Activated naive CD8-positive, alpha-beta T cell (primary cell): ENCODE results near the gene HSPB8.

Experiments used
- H3K27ac Mint-ChIP-seq: one replicate; pipeline ENCODE4 v1.8.0; 2021; ENCODE audit warnings: mixed read lengths
- H3K27me3 Mint-ChIP-seq: one replicate; pipeline ENCODE4 v1.8.0; 2021; ENCODE audit warnings: mixed read lengths
- H3K36me3 Mint-ChIP-seq: one replicate; pipeline ENCODE4 v1.8.0; 2021; ENCODE audit warnings: mixed read lengths
- H3K4me1 Mint-ChIP-seq: one replicate; pipeline ENCODE4 v1.8.0; 2021; ENCODE audit warnings: low read depth, mixed read lengths
- H3K4me3 Mint-ChIP-seq: one replicate; pipeline ENCODE4 v1.8.0; 2021; ENCODE audit warnings: mild to moderate bottlenecking, mixed read lengths
- H3K9me3 Mint-ChIP-seq: one replicate; pipeline ENCODE4 v1.8.0; 2021; ENCODE audit warnings: low read depth, mixed read lengths

Gene HSPB8

DNA sequence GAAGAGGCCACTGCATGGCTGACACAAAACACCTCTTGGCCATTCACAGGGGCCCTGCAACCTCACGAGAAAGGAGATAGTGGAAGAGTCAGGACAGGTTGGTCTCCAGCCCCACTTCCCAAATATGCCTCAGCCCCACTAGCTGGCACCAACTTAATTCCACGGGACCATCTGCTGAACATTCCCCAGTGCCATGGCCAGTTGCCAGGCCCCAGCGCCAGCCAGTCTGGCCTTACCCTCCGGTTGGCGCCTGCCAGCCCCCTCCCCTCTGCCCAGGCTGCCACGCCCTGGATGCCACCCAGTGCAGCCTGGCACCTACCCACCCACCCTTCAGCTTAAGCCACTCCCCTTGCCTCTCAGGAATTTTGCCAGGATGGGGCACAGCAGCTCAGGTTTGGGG lies 21.2 kb upstream of the HSPB8 start:
- Mint-ChIP-seq H3K36me3 (no peaks in the 10 kb centered on the region), H3K27ac (no peak overlapping the region), H3K9me3 (no peaks in the 10 kb centered on the region), H3K4me1 (no peaks in the 10 kb centered on the region), H3K27me3 (peaks cover 14% of the 10 kb centered on the region), H3K4me3 (no peak overlapping the region)

- Mint-ChIP-seq H3K36me3 (no peaks in the 10 kb centered on the region), H3K4me3 (no peak overlapping the region), H3K4me1 (no peaks in the 10 kb centered on the region), H3K9me3 (no peaks in the 10 kb centered on the region), H3K27ac (no peak overlapping the region), H3K27me3 (peaks cover 9% of the 10 kb centered on the region)
Observed at GRCh38 chr12:119157978-119158377, 20.8 kb upstream of the HSPB8 start.

- H3K4me1 Mint-ChIP-seq, result no peaks in the 10 kb centered on the region
- H3K4me3 Mint-ChIP-seq, result no peak overlapping the region
- peaks cover 7% of the 10 kb centered on the region for H3K27me3 Mint-ChIP-seq
- H3K27ac Mint-ChIP-seq, result no peak overlapping the region
- H3K36me3 Mint-ChIP-seq, result no peaks in the 10 kb centered on the region
- H3K9me3 Mint-ChIP-seq, result no peaks in the 10 kb centered on the region
Observed at GRCh38 chr12:119158402-119158801, 20.3 kb upstream of the HSPB8 start.

DNA sequence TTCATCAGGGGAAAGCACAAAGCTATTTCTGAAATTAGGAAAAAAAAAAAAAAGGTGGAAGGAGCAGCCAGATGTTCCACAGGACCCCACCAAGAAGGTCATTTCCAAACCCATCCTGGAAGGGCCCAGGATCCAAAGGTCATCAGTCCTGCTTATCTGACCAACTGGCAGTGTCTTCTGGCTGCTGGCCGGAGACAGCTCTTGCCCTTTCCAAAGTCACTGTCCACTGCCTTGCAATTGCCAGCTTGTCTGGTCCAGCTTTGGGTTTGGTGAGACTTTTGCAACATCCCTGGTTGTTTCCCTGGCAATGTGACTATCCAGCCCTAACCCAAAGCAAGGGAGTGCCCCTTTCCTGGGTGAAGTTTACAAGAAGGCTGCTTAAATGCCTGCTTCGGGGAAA lies 18.9 kb upstream of the HSPB8 start:
- Mint-ChIP-seq H3K27ac (no peak overlapping the region), H3K9me3 (no peaks in the 10 kb centered on the region), H3K4me1 (no peaks in the 10 kb centered on the region), H3K36me3 (no peaks in the 10 kb centered on the region), H3K4me3 (no peak overlapping the region), H3K27me3 (peaks cover 2% of the 10 kb centered on the region)

DNA sequence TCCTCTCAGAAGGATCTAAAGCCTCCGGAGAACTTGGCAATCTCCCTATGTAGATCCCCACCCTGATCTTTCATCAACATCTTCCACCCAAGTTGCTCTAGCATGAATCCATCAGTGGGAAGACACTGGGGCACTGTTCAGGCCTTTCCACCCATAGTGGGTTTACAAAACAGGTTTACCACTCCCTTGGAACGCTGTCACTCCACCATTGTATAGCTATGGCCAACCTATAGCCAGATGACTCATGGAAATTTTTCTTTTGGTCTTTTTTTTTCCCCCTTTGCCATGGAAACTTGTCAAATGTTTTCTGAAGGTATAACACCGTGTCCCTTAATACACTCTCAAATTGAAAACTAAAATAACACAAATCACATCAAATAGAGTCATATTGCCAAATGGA lies 10.8 kb upstream of the HSPB8 start:
- H3K36me3 Mint-ChIP-seq, result no peaks in the 10 kb centered on the region
- H3K4me1 Mint-ChIP-seq, result no peaks in the 10 kb centered on the region
- H3K27me3 Mint-ChIP-seq, result no peaks in the 10 kb centered on the region
- no peak overlapping the region for H3K4me3 Mint-ChIP-seq
- H3K9me3 Mint-ChIP-seq, result no peaks in the 10 kb centered on the region
- no peak overlapping the region for H3K27ac Mint-ChIP-seq

GRCh38 chr12:119168721-119169120 lies 10.0 kb upstream of the HSPB8 start:
- Mint-ChIP-seq H3K4me3 (no peak overlapping the region), H3K36me3 (no peaks in the 10 kb centered on the region), H3K4me1 (no peaks in the 10 kb centered on the region), H3K27me3 (no peaks in the 10 kb centered on the region), H3K27ac (no peak overlapping the region), H3K9me3 (no peaks in the 10 kb centered on the region)

- Mint-ChIP-seq H3K27me3 (no peaks in the 10 kb centered on the region), H3K4me1 (no peaks in the 10 kb centered on the region), H3K27ac (no peak overlapping the region), H3K9me3 (no peaks in the 10 kb centered on the region), H3K36me3 (no peaks in the 10 kb centered on the region), H3K4me3 (no peak overlapping the region)
Observed at GRCh38 chr12:119169150-119169549, 9.6 kb upstream of the HSPB8 start.

DNA sequence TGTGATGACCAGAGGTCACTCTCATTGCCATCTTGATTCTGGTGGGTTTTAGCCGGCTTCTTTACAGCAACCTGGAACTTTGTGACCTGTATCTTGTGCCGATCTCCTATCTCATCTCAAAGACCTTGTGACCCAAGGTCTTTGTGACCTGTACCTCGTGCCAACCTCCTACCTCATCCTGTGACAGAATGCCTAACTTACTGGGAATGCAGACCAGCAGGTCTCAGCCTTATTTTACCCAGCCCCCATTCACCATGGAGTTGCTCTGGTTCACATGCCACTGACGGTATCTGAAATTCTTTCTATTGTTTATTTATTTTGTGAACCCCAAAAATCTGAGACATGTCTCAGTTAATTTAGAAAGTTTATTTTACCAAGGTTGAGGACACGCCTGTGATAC lies 7.4 kb upstream of the HSPB8 start:
- no peaks in the 10 kb centered on the region for H3K9me3 Mint-ChIP-seq
- no peak overlapping the region for H3K27ac Mint-ChIP-seq
- H3K27me3 Mint-ChIP-seq, result no peaks in the 10 kb centered on the region
- no peaks in the 10 kb centered on the region for H3K36me3 Mint-ChIP-seq
- H3K4me1 Mint-ChIP-seq, result no peaks in the 10 kb centered on the region
- no peak overlapping the region for H3K4me3 Mint-ChIP-seq

DNA sequence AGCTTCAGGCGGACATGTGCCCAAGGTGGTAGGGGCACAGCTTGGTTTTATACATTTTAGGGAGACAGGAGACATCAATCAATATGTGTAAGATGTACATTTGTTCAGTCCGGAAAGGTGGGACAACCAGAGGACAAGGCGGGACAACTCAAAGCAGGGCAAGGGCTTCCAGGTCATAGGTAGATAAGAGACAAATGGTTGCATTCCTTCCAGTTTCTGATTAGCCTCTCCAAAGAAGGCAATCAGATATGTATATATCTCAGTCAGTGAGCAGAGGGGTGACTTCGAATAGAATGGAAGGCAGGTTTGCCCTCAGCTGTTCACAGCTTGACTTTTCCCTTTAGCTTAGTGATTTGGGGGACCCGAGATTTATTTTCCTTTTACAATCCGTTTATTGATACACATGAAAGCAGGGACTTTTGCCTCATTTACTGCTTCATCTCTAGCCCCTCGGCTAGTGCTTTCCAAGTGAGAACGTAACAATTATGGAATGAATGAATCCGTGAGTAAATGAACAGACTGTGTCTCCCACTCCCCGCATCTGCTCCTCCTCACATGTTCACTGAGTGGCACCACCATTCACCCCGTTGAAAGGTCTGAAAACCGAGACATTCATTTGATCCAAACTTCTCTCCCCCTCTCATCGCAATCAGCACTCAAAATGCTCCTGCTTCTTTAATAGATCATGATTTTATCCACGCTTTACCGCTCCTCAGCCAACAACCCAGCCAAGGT lies 6.9 kb upstream of the HSPB8 start:
- H3K4me1 Mint-ChIP-seq, result no peaks in the 10 kb centered on the region
- H3K9me3 Mint-ChIP-seq, result no peaks in the 10 kb centered on the region
- H3K27me3 Mint-ChIP-seq, result no peaks in the 10 kb centered on the region
- H3K27ac Mint-ChIP-seq, result no peak overlapping the region
- no peaks in the 10 kb centered on the region for H3K36me3 Mint-ChIP-seq
- no peak overlapping the region for H3K4me3 Mint-ChIP-seq

DNA sequence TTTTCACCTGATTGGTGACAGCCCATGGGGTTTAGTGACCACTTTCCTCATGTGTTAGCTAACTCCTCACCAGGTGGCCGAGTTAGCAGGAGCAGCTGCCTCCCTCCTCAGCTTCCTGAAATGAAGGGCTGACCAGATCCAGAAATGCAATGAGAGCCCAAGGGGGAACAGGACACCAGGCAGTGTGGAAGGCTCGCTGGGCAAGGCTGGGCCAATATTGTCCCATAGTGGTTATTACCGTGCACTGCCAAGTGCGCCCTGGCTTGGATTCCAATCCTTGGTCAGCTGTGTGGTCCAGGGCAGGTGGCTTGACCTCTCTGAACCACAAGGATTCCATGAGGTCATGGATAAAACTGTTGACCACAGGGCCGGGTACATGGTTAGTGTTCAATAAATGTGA lies 3.6 kb upstream of the HSPB8 start:
- no peaks in the 10 kb centered on the region for H3K36me3 Mint-ChIP-seq
- H3K27me3 Mint-ChIP-seq, result no peaks in the 10 kb centered on the region
- H3K27ac Mint-ChIP-seq, result no peak overlapping the region
- H3K4me3 Mint-ChIP-seq, result no peak overlapping the region
- H3K9me3 Mint-ChIP-seq, result no peaks in the 10 kb centered on the region
- no peaks in the 10 kb centered on the region for H3K4me1 Mint-ChIP-seq

- Mint-ChIP-seq H3K4me3 (no peak overlapping the region), H3K27me3 (no peaks in the 10 kb centered on the region), H3K27ac (no peak overlapping the region)
Observed at GRCh38 chr12:119176267-119177055, 2.3 kb upstream of the HSPB8 start.

GRCh38 chr12:119177056-119177325 lies 1.7 kb upstream of the HSPB8 start:
- Mint-ChIP-seq H3K27me3 (no peaks in the 10 kb centered on the region), H3K4me1 (no peaks in the 10 kb centered on the region), H3K4me3 (no peak overlapping the region), H3K36me3 (no peaks in the 10 kb centered on the region), H3K9me3 (no peaks in the 10 kb centered on the region), H3K27ac (no peak overlapping the region)

More at GRCh38 chr12:119176267-119177055, 2.3 kb upstream of the HSPB8 start:
- H3K4me1 Mint-ChIP-seq, result no peaks in the 10 kb centered on the region
- no peaks in the 10 kb centered on the region for H3K9me3 Mint-ChIP-seq
- H3K36me3 Mint-ChIP-seq, result no peaks in the 10 kb centered on the region

DNA sequence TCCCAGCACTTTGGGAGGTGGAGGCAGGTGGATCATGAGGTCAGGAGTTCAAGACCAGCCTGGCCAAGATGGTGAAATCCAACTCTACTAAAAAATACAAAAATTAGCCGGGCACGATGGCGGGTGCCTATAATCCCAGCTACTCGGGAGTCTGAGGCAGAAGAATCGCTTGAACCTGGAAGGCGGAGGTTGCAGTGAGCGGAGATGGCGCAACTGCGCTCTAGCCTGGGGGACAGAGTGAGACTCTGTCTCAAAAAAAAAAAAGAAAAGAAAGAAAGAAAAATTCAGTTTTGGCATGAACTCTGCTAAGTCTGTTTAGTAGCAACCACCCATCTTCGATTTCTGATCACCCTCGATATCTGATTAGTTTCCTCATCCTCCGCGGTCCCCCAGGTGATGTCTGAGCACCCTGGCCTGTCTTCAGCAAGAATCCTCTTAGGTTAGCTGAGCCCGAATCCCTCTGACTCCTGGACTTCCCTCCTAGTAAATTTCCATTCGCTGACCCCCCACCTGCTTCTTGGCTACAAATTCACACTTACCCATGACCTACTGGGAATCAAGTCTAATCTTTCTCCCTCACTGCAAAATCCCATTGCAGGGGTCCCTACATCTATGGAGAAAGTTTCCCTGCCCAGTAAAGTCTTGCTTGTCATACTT lies 879 bp upstream of the HSPB8 start:
- Mint-ChIP-seq H3K4me3 (no peak overlapping the region), H3K4me1 (no peaks in the 10 kb centered on the region), H3K27me3 (no peaks in the 10 kb centered on the region), H3K36me3 (no peaks in the 10 kb centered on the region), H3K9me3 (no peaks in the 10 kb centered on the region), H3K27ac (no peak overlapping the region)

DNA sequence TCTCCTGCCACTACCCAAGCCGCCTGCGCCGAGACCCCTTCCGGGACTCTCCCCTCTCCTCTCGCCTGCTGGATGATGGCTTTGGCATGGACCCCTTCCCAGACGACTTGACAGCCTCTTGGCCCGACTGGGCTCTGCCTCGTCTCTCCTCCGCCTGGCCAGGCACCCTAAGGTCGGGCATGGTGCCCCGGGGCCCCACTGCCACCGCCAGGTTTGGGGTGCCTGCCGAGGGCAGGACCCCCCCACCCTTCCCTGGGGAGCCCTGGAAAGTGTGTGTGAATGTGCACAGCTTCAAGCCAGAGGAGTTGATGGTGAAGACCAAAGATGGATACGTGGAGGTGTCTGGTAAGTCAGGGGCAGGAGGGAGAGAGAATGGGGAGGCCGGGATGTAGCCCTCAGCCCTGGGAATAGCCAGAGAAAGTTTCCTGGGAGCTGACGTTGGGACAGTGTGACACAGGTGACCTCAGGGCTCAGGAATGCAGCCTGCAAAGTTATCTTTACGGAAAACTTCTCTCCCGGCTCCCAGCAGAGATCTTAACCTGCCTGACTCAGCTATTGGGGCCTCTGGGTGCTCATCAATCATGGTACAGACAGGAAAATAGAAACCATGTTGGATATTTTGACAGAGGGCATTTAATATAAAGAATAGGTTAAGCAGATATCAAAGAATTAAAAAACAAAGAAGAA lies 747 bp downstream of the HSPB8 start:
- Mint-ChIP-seq H3K4me3 (no peak overlapping the region), H3K4me1 (no peaks in the 10 kb centered on the region)

DNA sequence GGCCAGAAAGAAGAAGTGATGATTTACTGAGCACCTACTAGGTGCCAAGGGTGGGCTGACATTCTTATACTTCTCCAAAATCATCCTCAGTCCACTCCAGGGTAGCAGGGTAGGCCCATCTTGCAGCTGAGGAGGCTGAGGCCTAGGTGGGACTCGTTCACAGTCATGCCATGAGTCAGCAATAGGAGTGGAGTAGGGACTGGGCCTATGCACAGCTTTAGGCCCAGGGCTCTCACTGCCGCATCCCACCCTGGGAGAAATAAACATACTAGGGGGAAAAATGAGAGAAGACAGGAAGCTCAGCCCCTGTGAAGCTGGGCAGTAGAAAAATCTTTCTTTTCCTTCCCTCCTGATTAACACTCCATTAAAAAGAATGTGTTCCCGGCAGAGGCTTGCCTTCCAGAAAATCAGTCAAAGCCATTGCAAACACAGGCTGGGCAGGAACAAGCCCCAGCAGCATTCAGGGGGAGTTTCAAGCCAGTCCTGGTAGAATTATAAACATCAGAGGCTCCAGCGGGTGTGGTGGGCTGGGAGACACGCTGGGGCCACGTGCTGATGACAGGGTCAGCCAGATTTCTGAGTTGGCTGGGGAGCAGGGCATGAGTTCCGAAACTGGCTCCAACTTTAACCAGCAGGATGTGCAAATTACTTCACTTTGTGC lies 1.8 kb downstream of the HSPB8 start:
- Mint-ChIP-seq H3K4me1 (no peaks in the 10 kb centered on the region), H3K36me3 (no peaks in the 10 kb centered on the region), H3K9me3 (no peaks in the 10 kb centered on the region), H3K4me3 (no peak overlapping the region), H3K27me3 (no peaks in the 10 kb centered on the region), H3K27ac (no peak overlapping the region)

More for the DNA sequence above, 747 bp downstream of the HSPB8 start:
- Mint-ChIP-seq H3K27ac (no peak overlapping the region), H3K36me3 (no peaks in the 10 kb centered on the region), H3K27me3 (no peaks in the 10 kb centered on the region), H3K9me3 (no peaks in the 10 kb centered on the region)
